A673 (cell line): ENCODE measurements around the gene OLFM4. TPM values are rescaled to one million over a fixed set of nuclear protein-coding genes. Genes with fewer than 3 reads are reported as not detected.

Experiments used
- BruUV-seq: library from RNA; stranded (reverse); fragments of 400-500 nt; replicated peaks from 2 replicates; lab custom pipeline; 2021; lab: Mats Ljungman, UMichigan
- CTCF ChIA-PET: fragments of 300-600 bp; sonication (Branson Sonifier 250); formaldehyde crosslinking; loops from one replicate; lab custom pipeline; 2022; ENCODE audit warnings: antibody characterized with exemption; lab: Charles Lee
- POLR2A ChIA-PET: fragments of 300-600 bp; sonication (Branson Sonifier 250); formaldehyde crosslinking; loops from one replicate; lab custom pipeline; 2022; ENCODE audit warnings: antibody characterized with exemption; ENCODE audit not compliant: low non-redundant PET; lab: Charles Lee
- DNase-seq: peaks from one replicate; pipeline ENCODE4 v3.0.0-alpha.2; 2015; ENCODE audit warnings: low spot score
- H3K27ac ChIP-seq: fragments of 200-600 bp; sonication (generic); 2 replicates; pipeline ENCODE4 v1.5.1; 2016; ENCODE audit warnings: mixed run types, low read depth, mild to moderate bottlenecking, mixed read lengths, antibody characterized with exemption, low read length; ENCODE audit not compliant: poor library complexity, severe bottlenecking
- H3K27me3 ChIP-seq: fragments of 200-600 bp; sonication (generic); replicated peaks from 2 replicates; pipeline ENCODE4 v1.6.1; 2017; ENCODE audit warnings: mixed run types, low read depth, mild to moderate bottlenecking, mixed read lengths, antibody characterized with exemption, low read length; ENCODE audit not compliant: insufficient read depth, poor library complexity
- H3K36me3 ChIP-seq: fragments of 200-600 bp; sonication (generic); 2 replicates; pipeline ENCODE4 v1.6.1; 2016; ENCODE audit warnings: mixed run types, mild to moderate bottlenecking, mixed read lengths, antibody characterized with exemption, low read length; ENCODE audit not compliant: insufficient read depth, poor library complexity, severe bottlenecking
- H3K4me1 ChIP-seq: fragments of 200-600 bp; sonication (generic); 2 replicates; pipeline ENCODE4 v1.6.1; 2017; ENCODE audit warnings: mixed run types, mild to moderate bottlenecking, mixed read lengths, antibody characterized with exemption, low read length; ENCODE audit not compliant: insufficient read depth, poor library complexity, severe bottlenecking
- H3K4me3 ChIP-seq: fragments of 200-600 bp; sonication (generic); 2 replicates; pipeline ENCODE4 v1.5.1; 2016; ENCODE audit warnings: low read depth, mixed run types, mild to moderate bottlenecking, mixed read lengths, low read length; ENCODE audit not compliant: poor library complexity, severe bottlenecking
- H3K9me3 ChIP-seq: fragments of 200-600 bp; sonication (generic); 2 replicates; pipeline ENCODE4 v1.6.1; 2016; ENCODE audit warnings: mixed run types, low read depth, mild to moderate bottlenecking, mixed read lengths, antibody characterized with exemption, low read length; ENCODE audit not compliant: poor library complexity, severe bottlenecking
- EZH2 ChIP-seq: fragments of 200-600 bp; sonication (generic); IDR thresholded peaks from 2 replicates; pipeline ENCODE4 v1.6.1; 2017; ENCODE audit warnings: borderline replicate concordance, low read depth, mild to moderate bottlenecking, mixed read lengths, antibody characterized with exemption, low read length; ENCODE audit not compliant: poor library complexity, severe bottlenecking
- intact Hi-C: fragments of 100-400 bp; cut with micrococcal nuclease; formaldehyde crosslinking; loops from one replicate; pipeline ENCODE4 v1.10.0; 2022; ENCODE audit not compliant: unreplicated experiment
- total RNA-seq: library from RNA; stranded (reverse); gene quantifications from 2 replicates; pipeline ENCODE4 v1.2.3, GENCODE V29; 2021
- TF ChIP-seq, protein P1 (sequence below): fragments of 300-800, 200-600 bp; sonication (generic); conservative IDR thresholded peaks from 2 replicates; pipeline ENCODE4 v1.5.1; 2017; ENCODE audit warnings: low read depth, mild to moderate bottlenecking, antibody characterized with exemption, low read length, moderate library complexity, mixed read lengths

Gene OLFM4
- total RNA-seq, 1 experiment from 2014 or later, result not detected

- DNase-seq, result no peak
- ChIA-PET CTCF (no interaction called here), POLR2A (no interaction called here)
- intact Hi-C loops, result no loop called here
- TF ChIP-seq, protein P1, sequence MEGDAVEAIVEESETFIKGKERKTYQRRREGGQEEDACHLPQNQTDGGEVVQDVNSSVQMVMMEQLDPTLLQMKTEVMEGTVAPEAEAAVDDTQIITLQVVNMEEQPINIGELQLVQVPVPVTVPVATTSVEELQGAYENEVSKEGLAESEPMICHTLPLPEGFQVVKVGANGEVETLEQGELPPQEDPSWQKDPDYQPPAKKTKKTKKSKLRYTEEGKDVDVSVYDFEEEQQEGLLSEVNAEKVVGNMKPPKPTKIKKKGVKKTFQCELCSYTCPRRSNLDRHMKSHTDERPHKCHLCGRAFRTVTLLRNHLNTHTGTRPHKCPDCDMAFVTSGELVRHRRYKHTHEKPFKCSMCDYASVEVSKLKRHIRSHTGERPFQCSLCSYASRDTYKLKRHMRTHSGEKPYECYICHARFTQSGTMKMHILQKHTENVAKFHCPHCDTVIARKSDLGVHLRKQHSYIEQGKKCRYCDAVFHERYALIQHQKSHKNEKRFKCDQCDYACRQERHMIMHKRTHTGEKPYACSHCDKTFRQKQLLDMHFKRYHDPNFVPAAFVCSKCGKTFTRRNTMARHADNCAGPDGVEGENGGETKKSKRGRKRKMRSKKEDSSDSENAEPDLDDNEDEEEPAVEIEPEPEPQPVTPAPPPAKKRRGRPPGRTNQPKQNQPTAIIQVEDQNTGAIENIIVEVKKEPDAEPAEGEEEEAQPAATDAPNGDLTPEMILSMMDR, result no peak
- TF ChIP-seq EZH2, result no peak
- BruUV-seq, result no TSS peak
- H3K9me3 ChIP-seq, result no peaks in the 10 kb centered on the region
- H3K4me1 ChIP-seq, result no peaks in the 10 kb centered on the region
- H3K4me3 ChIP-seq, result no peak overlapping the region
- no peak overlapping the region for H3K27ac ChIP-seq
- H3K27me3 ChIP-seq, result no peaks in the 10 kb centered on the region
- H3K36me3 ChIP-seq, result no peaks in the 10 kb centered on the region
These were observed 26.0 kb downstream of the OLFM4 start for GRCh38 chr13:53054569-53054968.

DNA sequence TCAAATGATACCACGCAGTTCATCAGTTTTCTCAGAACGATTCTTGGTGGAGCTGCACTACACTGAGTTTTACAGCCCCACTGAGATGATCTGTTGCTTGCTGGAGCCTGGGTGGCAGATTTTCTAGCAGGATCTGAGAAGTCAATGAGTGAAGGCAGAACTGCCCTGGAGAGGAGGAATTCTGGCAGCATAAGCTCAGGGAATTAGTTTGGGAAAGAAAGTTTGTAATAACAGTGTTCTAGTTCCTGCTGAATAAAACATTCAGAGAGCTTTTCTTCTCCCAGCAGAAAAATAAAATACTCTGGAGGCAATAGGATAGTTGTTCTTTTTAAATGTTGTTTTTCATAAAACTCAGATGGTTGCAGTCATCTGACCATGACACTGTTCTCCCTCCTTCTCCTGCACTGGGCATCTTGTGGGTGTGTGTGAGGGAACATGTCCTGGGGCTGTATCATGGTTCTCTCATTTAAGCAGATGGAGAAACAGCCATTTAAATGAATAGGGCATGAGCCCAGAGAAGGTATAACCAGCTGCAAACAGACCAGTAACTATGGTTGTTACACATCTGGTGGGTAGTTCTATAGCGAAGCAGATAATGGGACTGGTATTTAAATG lies 29.6 kb downstream of the OLFM4 start:
- intact Hi-C loops, result no loop called here
- BruUV-seq, result no TSS peak
- TF ChIP-seq EZH2, result no peak
- TF ChIP-seq, protein P1, result no peak
- Histone ChIP-seq H3K4me3 (no peak overlapping the region), H3K27me3 (no peaks in the 10 kb centered on the region), H3K9me3 (no peaks in the 10 kb centered on the region), H3K4me1 (no peaks in the 10 kb centered on the region), H3K36me3 (no peaks in the 10 kb centered on the region), H3K27ac (no peak overlapping the region)
- CTCF ChIA-PET, result no interaction called here
- DNase-seq, result no peak
- POLR2A ChIA-PET, result no interaction called here

DNA sequence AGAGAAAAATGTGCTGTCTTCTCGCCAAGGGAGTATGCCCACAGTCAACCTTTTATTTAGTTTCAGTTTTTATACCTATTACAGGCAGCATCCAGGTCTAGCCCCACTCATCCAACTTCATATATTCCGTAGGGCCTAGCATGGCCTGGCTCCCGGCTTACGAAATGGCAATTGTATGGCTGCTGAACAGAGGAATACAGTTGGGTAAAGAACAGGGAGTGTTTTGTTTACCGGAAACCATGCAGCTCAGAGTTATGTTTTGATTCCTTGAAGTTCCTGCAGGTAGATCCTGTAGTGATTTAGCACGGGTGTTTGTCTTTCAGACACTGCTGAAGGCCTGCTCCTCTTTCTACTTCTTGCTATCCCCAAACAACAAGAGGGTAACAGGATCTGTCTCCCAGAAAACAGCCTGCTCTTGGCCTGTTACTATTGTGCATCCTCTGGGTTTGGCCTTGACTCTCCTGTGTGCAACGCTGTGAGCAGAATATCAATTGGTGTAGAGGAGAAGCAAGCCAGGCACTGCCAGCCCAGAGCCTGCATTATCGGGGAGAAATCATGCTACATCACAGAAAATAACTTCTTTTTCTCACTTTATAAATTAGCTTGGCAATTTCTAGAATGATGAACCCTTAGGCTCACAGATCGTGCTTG lies 32.4 kb downstream of the OLFM4 start:
- ChIA-PET POLR2A (no interaction called here), CTCF (no interaction called here)
- no peak overlapping the region for H3K4me3 ChIP-seq
- TF ChIP-seq, protein P1, result no peak
- no peak for TF ChIP-seq EZH2
- DNase-seq, result no peak
- no peaks in the 10 kb centered on the region for H3K4me1 ChIP-seq
- H3K9me3 ChIP-seq, result no peaks in the 10 kb centered on the region
- no TSS peak for BruUV-seq
- no peaks in the 10 kb centered on the region for H3K36me3 ChIP-seq
- intact Hi-C loops, result no loop called here
- H3K27me3 ChIP-seq, result no peaks in the 10 kb centered on the region
- no peak overlapping the region for H3K27ac ChIP-seq
